Neural cell (in vitro differentiated cells): ENCODE measurements around the gene MBNL2. TPM values are rescaled to one million over a fixed set of nuclear protein-coding genes. Genes with fewer than 3 reads are reported as not detected.

Source experiments
- H2AFZ ChIP-seq: fragments of 200-600, 300-800 bp; sonication (generic), shearing (Covaris generic); 2 replicates; pipeline ENCODE4 v1.6.0; 2014; ENCODE audit warnings: low read depth, mild to moderate bottlenecking, antibody characterized with exemption, low read length, moderate library complexity
- H3F3A ChIP-seq: fragments of 200-600 bp; shearing (Covaris generic); 2 replicates; pipeline ENCODE4 v1.6.1; 2016; ENCODE audit warnings: mild to moderate bottlenecking, moderate library complexity, mixed read lengths, antibody characterized with exemption, low read length; ENCODE audit not compliant: insufficient read depth, poor library complexity, severe bottlenecking
- H3K27ac ChIP-seq: fragments of 200-600, 300-800 bp; sonication (generic), shearing (Covaris generic); 2 replicates; pipeline ENCODE4 v1.5.1; 2014; ENCODE audit warnings: mild to moderate bottlenecking, low read length, moderate library complexity
- H3K27me3 ChIP-seq: fragments of 300-800, 200-600 bp; sonication (generic), shearing (Covaris generic); 2 replicates; pipeline ENCODE4 v1.6.0; 2014; ENCODE audit warnings: mild to moderate bottlenecking, low read depth, low read length, moderate library complexity; ENCODE audit not compliant: insufficient read depth
- H3K36me3 ChIP-seq: fragments of 300-800, 200-600 bp; sonication (generic), shearing (Covaris generic); 2 replicates; pipeline ENCODE4 v1.5.1; 2014; ENCODE audit warnings: mild to moderate bottlenecking, antibody characterized with exemption, low read length, moderate library complexity; ENCODE audit not compliant: insufficient read depth
- H3K4me2 ChIP-seq: fragments of 300-800, 200-600 bp; sonication (generic), shearing (Covaris generic); 2 replicates; pipeline ENCODE4 v1.6.0; 2014; ENCODE audit warnings: mild to moderate bottlenecking, low read length
- H3K4me3 ChIP-seq: fragments of 300-800, 200-600 bp; sonication (generic), shearing (Covaris generic); 2 replicates; pipeline ENCODE4 v1.5.1; 2014; ENCODE audit warnings: mild to moderate bottlenecking, low read length, moderate library complexity
- H3K79me2 ChIP-seq: fragments of 200-600 bp; shearing (Covaris generic); replicated peaks from 2 replicates; pipeline ENCODE4 v1.6.0; 2014; ENCODE audit warnings: mild to moderate bottlenecking, low read length, moderate library complexity; ENCODE audit not compliant: insufficient read depth
- H3K9ac ChIP-seq: fragments of 300-800, 200-600 bp; sonication (generic), shearing (Covaris generic); 2 replicates; pipeline ENCODE4 v1.6.1; 2016; ENCODE audit warnings: mild to moderate bottlenecking, low read length, mixed read lengths
- H3K9me2 ChIP-seq: fragments of 200-600 bp; shearing (Covaris generic); 2 replicates; pipeline ENCODE4 v1.6.1; 2016; ENCODE audit warnings: mild to moderate bottlenecking, low read length, mixed read lengths; ENCODE audit not compliant: insufficient read depth
- H3K9me3 ChIP-seq: fragments of 200-600, 300-800 bp; sonication (generic), shearing (Covaris generic); 2 replicates; pipeline ENCODE4 v1.6.1; 2016; ENCODE audit warnings: mild to moderate bottlenecking, mixed run types, low read length, moderate library complexity, mixed read lengths
- H4K20me1 ChIP-seq: fragments of 200-600 bp; shearing (Covaris generic); 2 replicates; pipeline ENCODE4 v1.6.1; 2016; ENCODE audit warnings: mild to moderate bottlenecking, mixed run types; ENCODE audit not compliant: insufficient read depth
- POLR2AphosphoS5 ChIP-seq: IDR thresholded peaks from 2 replicates; pipeline ENCODE4 v1.6.1; 2012
- RAD21 ChIP-seq: fragments of 450-650 bp; conservative IDR thresholded peaks from 2 replicates; pipeline ENCODE4 v1.6.1; 2014; ENCODE audit warnings: antibody characterized with exemption, mild to moderate bottlenecking, moderate library complexity
- SMC3 ChIP-seq: fragments of 450-650 bp; conservative IDR thresholded peaks from 2 replicates; pipeline ENCODE4 v1.6.1; 2014; ENCODE audit warnings: antibody characterized with exemption, mild to moderate bottlenecking, moderate library complexity; ENCODE audit not compliant: poor library complexity
- TAF1 ChIP-seq: IDR thresholded peaks from 2 replicates; pipeline ENCODE4 v1.6.1; 2012; ENCODE audit warnings: low read depth
- polyA plus RNA-seq: library from polyadenylated mRNA; depleted of rRNA; stranded (reverse); fragments of >200 nt; gene quantifications from 2 replicates; pipeline ENCODE4 v1.2.3, GENCODE V29; 2014
- TF ChIP-seq, protein P1 (sequence below): fragments of 450-650 bp; IDR thresholded peaks from 2 replicates; pipeline ENCODE4 v1.5.1; 2014; ENCODE audit warnings: antibody characterized with exemption, mild to moderate bottlenecking, moderate library complexity; ENCODE audit not compliant: poor library complexity, severe bottlenecking
- TF ChIP-seq, protein P2 (sequence below): IDR thresholded peaks from 2 replicates; pipeline ENCODE4 v1.6.1; 2012; ENCODE audit warnings: borderline replicate concordance

The MBNL2 gene
- polyA plus RNA-seq, 1 donor from 2014 or later = 4.3 TPM

DNA sequence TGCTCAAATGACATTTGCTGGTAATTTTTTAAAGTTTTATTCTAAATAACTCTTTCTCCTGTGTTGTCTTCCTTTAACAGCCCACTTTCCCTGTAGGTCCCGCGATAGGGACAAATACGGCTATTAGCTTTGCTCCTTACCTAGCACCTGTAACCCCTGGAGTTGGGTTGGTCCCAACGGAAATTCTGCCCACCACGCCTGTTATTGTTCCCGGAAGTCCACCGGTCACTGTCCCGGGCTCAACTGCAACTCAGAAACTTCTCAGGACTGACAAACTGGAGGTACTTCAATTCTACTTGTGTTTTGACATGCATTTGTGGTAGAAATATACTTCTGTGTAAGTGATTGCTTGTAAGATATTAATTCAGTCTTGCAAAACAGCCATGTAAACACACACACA, 120.8 kb downstream of the MBNL2 start:
- Histone ChIP-seq H3K27me3 (no peaks in the 10 kb centered on the region), H3K9me3 (no peaks in the 10 kb centered on the region), H3K4me3 (no peak overlapping the region), H3K9ac (no peak overlapping the region), H3K79me2 (no peaks in the 10 kb centered on the region), H4K20me1 (no peaks in the 10 kb centered on the region), H3K36me3 (no peaks in the 10 kb centered on the region), H2AFZ (no peak overlapping the region), H3F3A (no peaks in the 10 kb centered on the region), H3K4me2 (no peak overlapping the region), H3K27ac (no peak overlapping the region), H3K9me2 (no peaks in the 10 kb centered on the region)
- TF ChIP-seq TAF1 = no peak
- no peak for TF ChIP-seq RAD21
- TF ChIP-seq, protein P1, sequence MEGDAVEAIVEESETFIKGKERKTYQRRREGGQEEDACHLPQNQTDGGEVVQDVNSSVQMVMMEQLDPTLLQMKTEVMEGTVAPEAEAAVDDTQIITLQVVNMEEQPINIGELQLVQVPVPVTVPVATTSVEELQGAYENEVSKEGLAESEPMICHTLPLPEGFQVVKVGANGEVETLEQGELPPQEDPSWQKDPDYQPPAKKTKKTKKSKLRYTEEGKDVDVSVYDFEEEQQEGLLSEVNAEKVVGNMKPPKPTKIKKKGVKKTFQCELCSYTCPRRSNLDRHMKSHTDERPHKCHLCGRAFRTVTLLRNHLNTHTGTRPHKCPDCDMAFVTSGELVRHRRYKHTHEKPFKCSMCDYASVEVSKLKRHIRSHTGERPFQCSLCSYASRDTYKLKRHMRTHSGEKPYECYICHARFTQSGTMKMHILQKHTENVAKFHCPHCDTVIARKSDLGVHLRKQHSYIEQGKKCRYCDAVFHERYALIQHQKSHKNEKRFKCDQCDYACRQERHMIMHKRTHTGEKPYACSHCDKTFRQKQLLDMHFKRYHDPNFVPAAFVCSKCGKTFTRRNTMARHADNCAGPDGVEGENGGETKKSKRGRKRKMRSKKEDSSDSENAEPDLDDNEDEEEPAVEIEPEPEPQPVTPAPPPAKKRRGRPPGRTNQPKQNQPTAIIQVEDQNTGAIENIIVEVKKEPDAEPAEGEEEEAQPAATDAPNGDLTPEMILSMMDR = no peak
- no peak for TF ChIP-seq SMC3
- no peak for TF ChIP-seq POLR2AphosphoS5

DNA sequence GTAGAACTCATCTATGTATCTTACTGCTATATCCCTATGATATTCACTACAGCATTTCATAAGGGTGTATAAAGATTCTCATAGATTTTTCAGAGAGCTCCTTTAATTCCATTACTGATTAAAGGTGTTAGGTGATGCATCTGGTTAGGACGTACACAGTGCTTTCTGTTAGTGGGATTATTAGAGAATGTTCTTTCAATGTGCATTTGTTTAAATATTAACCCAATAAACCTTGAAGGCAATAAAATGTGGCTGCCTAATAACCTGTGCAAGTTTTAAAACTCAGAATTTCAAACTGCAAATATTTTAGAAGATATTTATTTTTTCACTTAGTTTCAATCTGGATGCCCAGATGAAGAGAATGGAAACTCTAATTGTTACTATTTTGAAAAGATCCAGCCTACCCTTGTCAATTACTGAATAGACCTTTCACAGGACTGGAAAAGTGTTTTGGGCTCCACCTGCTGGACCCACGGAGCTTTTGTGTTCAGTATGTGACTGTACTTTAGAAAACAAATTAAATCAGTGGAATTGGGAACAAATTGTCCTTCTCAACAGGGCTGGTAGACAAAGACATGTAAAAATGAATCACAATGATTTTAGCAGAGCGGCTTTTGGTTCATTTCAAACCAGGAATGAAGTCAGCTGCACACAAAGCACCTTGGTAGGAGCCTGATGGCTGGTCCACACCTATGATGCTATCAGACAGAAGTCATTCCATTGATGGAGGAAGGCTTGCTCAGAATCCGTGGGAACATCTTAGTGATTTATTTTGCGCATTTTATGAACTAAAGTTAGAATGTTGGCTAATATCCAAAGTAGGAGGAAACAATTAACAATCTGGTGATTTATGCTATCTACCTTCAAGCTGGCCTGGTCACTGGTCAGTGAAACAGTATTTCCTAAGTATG, 122.4 kb downstream of the MBNL2 start:
- TF ChIP-seq, protein P1 = peak; percentile 69
- peak; percentile 69 for TF ChIP-seq RAD21
- TF ChIP-seq SMC3 = peak; percentile 77
- TF ChIP-seq, protein P2, sequence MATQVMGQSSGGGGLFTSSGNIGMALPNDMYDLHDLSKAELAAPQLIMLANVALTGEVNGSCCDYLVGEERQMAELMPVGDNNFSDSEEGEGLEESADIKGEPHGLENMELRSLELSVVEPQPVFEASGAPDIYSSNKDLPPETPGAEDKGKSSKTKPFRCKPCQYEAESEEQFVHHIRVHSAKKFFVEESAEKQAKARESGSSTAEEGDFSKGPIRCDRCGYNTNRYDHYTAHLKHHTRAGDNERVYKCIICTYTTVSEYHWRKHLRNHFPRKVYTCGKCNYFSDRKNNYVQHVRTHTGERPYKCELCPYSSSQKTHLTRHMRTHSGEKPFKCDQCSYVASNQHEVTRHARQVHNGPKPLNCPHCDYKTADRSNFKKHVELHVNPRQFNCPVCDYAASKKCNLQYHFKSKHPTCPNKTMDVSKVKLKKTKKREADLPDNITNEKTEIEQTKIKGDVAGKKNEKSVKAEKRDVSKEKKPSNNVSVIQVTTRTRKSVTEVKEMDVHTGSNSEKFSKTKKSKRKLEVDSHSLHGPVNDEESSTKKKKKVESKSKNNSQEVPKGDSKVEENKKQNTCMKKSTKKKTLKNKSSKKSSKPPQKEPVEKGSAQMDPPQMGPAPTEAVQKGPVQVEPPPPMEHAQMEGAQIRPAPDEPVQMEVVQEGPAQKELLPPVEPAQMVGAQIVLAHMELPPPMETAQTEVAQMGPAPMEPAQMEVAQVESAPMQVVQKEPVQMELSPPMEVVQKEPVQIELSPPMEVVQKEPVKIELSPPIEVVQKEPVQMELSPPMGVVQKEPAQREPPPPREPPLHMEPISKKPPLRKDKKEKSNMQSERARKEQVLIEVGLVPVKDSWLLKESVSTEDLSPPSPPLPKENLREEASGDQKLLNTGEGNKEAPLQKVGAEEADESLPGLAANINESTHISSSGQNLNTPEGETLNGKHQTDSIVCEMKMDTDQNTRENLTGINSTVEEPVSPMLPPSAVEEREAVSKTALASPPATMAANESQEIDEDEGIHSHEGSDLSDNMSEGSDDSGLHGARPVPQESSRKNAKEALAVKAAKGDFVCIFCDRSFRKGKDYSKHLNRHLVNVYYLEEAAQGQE = no peak
- no peaks in the 10 kb centered on the region for H4K20me1 ChIP-seq
- H3K9me3 ChIP-seq = no peaks in the 10 kb centered on the region
- H3F3A ChIP-seq = no peaks in the 10 kb centered on the region
- H2AFZ ChIP-seq = no peak overlapping the region
- H3K4me3 ChIP-seq = no peak overlapping the region
- no peaks in the 10 kb centered on the region for H3K79me2 ChIP-seq
- no peak overlapping the region for H3K4me2 ChIP-seq
- H3K36me3 ChIP-seq = no peaks in the 10 kb centered on the region
- no peak overlapping the region for H3K27ac ChIP-seq
- H3K27me3 ChIP-seq = no peaks in the 10 kb centered on the region
- H3K9me2 ChIP-seq = no peaks in the 10 kb centered on the region
- no peak overlapping the region for H3K9ac ChIP-seq
